ENCODE data around the gene PRX. TPM values are rescaled to one million over a fixed set of nuclear protein-coding genes. Genes with fewer than 3 reads are reported as not detected.
A peak's percentile ranks its signal among the peaks of the same experiment; 100 is the strongest.

PRX gene
- total and polyA plus RNA-seq, 9 of the 15 experiments (the other 6 are each of a cell fraction or from before 2014, with no cell fraction given), result 0.65 to 3.5 (median 1.7) TPM; not detected in 2

- TF ChIP-seq, protein P1, sequence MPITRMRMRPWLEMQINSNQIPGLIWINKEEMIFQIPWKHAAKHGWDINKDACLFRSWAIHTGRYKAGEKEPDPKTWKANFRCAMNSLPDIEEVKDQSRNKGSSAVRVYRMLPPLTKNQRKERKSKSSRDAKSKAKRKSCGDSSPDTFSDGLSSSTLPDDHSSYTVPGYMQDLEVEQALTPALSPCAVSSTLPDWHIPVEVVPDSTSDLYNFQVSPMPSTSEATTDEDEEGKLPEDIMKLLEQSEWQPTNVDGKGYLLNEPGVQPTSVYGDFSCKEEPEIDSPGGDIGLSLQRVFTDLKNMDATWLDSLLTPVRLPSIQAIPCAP (CRISPR knock-in tag; IDR thresholded peaks at IDR 0.05; ENCODE audit: borderline replicate concordance), result no peak
- TF ChIP-seq, protein P2, sequence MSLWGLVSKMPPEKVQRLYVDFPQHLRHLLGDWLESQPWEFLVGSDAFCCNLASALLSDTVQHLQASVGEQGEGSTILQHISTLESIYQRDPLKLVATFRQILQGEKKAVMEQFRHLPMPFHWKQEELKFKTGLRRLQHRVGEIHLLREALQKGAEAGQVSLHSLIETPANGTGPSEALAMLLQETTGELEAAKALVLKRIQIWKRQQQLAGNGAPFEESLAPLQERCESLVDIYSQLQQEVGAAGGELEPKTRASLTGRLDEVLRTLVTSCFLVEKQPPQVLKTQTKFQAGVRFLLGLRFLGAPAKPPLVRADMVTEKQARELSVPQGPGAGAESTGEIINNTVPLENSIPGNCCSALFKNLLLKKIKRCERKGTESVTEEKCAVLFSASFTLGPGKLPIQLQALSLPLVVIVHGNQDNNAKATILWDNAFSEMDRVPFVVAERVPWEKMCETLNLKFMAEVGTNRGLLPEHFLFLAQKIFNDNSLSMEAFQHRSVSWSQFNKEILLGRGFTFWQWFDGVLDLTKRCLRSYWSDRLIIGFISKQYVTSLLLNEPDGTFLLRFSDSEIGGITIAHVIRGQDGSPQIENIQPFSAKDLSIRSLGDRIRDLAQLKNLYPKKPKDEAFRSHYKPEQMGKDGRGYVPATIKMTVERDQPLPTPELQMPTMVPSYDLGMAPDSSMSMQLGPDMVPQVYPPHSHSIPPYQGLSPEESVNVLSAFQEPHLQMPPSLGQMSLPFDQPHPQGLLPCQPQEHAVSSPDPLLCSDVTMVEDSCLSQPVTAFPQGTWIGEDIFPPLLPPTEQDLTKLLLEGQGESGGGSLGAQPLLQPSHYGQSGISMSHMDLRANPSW (CRISPR knock-in tag; IDR thresholded peaks at IDR 0.05), result no peak
- TF ChIP-seq RAD51 (IDR thresholded peaks at IDR 0.05; ENCODE audit: borderline replicate concordance, low read depth), result peak; percentile 44; the same call in 1 of the 2 replicates
- peak; percentile 88 for TF ChIP-seq BRD9 (IDR thresholded peaks at IDR 0.05; ENCODE audit: low read depth, partially characterized antibody)
- no peak for TF ChIP-seq BMI1 (IDR thresholded peaks at IDR 0.05; ENCODE audit: low read length)
- peak; percentile 74 for TF ChIP-seq POLR2B (IDR thresholded peaks at IDR 0.05; ENCODE audit: low read depth, partially characterized antibody)
- TF ChIP-seq FOXP1 (CRISPR knock-in tag; IDR thresholded peaks at IDR 0.05), result peak; percentile 83; the same call in 1 of the 2 replicates
- TF ChIP-seq DACH1 (IDR thresholded peaks at IDR 0.05; ENCODE audit: partially characterized antibody), result no peak
- TF ChIP-seq HLTF (IDR thresholded peaks at IDR 0.05), result peak; percentile 39; the same call in 1 of the 2 replicates
- no peak for TF ChIP-seq CBX8 (IDR thresholded peaks at IDR 0.05; ENCODE audit: borderline replicate concordance, extremely low read depth, low read depth, low read length, poor library complexity, severe bottlenecking)
- TF ChIP-seq LARP7 (IDR thresholded peaks at IDR 0.05), result 0 out of 2 replicates have a peak, but pooled peaks have one; percentile 35
- TF ChIP-seq RBFOX2 (IDR thresholded peaks at IDR 0.05; ENCODE audit: low read depth, low read length), result peak; percentile 79
- TF ChIP-seq KDM4B (IDR thresholded peaks at IDR 0.05; ENCODE audit: borderline replicate concordance in 2 of 2, low read depth in 1 of 2), result no peak
- no peak for TF ChIP-seq DIDO1 (tag; IDR thresholded peaks at IDR 0.05; ENCODE audit: low read depth)
- no peak for TF ChIP-seq ZC3H4 (CRISPR knock-in tag; IDR thresholded peaks at IDR 0.05; ENCODE audit: borderline replicate concordance)
- TF ChIP-seq PCBP2 (IDR thresholded peaks at IDR 0.05; ENCODE audit: low read depth, low read length, poor library complexity, severe bottlenecking), result no peak
- no peak for TF ChIP-seq NR2F6 (CRISPR knock-in tag; IDR thresholded peaks at IDR 0.05)
- TF ChIP-seq POLR2AphosphoS5 (IDR thresholded peaks at IDR 0.05; ENCODE audit: control insufficient read depth, insufficient read depth, low read depth, low read length), result 0 out of 2 replicates have a peak, but pooled peaks have one; percentile 31
- TF ChIP-seq YY1 (IDR thresholded peaks at IDR 0.05; ENCODE audit: borderline replicate concordance in 1 of 3, control insufficient read depth in 1 of 3, extremely low read depth in 1 of 3, insufficient read depth in 3 of 3, insufficient read length in 1 of 3, insufficient replicate concordance in 2 of 3, low read depth in 1 of 3, low read length in 2 of 3), result peak in 1 of 3 experiments; percentile 12
- TF ChIP-seq, protein P3, sequence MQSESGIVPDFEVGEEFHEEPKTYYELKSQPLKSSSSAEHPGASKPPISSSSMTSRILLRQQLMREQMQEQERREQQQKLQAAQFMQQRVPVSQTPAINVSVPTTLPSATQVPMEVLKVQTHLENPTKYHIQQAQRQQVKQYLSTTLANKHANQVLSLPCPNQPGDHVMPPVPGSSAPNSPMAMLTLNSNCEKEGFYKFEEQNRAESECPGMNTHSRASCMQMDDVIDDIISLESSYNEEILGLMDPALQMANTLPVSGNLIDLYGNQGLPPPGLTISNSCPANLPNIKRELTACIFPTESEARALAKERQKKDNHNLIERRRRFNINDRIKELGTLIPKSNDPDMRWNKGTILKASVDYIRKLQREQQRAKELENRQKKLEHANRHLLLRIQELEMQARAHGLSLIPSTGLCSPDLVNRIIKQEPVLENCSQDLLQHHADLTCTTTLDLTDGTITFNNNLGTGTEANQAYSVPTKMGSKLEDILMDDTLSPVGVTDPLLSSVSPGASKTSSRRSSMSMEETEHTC (IDR thresholded peaks at IDR 0.05), result no peak
- TF ChIP-seq KDM1A (IDR thresholded peaks at IDR 0.05), result peak; percentile 80 to 81
- peak; percentile 64 for TF ChIP-seq PHF20 (IDR thresholded peaks at IDR 0.05; ENCODE audit: partially characterized antibody)
- TF ChIP-seq ZKSCAN8 (CRISPR knock-in tag; IDR thresholded peaks at IDR 0.05), result no peak
Observed at GRCh38 chr19:40416918-40417642, 3.9 kb upstream of the PRX start (continued).
